ENCODE measurements around the gene IER5.
"Not testable (repeated sequence)": the region's sequence is repeated elsewhere in the genome, so short reads cannot be mapped to it uniquely, and the experiment has no call there.

Gene IER5

GRCh38 chr1:181111559-181111958, 23.1 kb downstream of the IER5 start:
- TF ChIP-seq CTCF (IDR thresholded peaks at IDR 0.05; ENCODE audit: low read depth, low read length) = no peak
- no peak overlapping the region for H3K4me3 ChIP-seq (ENCODE audit: low read depth, low read length)
- in situ Hi-C loops (cut with HindIII; ENCODE audit: low sequenced_read_pairs) = no loop called here
- no peak for DNase-seq (ENCODE audit: low read depth, low spot score)

GRCh38 chr1:181112071-181112929, 23.8 kb downstream of the IER5 start:
- TF ChIP-seq CTCF (IDR thresholded peaks at IDR 0.05; ENCODE audit: low read depth, low read length) = no peak
- DNase-seq (ENCODE audit: low read depth, low spot score) = peak; percentile 95
- in situ Hi-C loops (cut with HindIII; ENCODE audit: low sequenced_read_pairs) = no loop called here
- no peak overlapping the region for H3K4me3 ChIP-seq (ENCODE audit: low read depth, low read length)

GRCh38 chr1:181113059-181113641, 24.6 kb downstream of the IER5 start:
- in situ Hi-C loops (cut with HindIII; ENCODE audit: low sequenced_read_pairs) = no loop called here
- DNase-seq (ENCODE audit: low read depth, low spot score) = peak; percentile 52
- H3K4me3 ChIP-seq (ENCODE audit: low read depth, low read length) = no peak overlapping the region
- no peak for TF ChIP-seq CTCF (IDR thresholded peaks at IDR 0.05; ENCODE audit: low read depth, low read length)

- no peak for TF ChIP-seq CTCF (IDR thresholded peaks at IDR 0.05; ENCODE audit: low read depth, low read length)
- H3K4me3 ChIP-seq (ENCODE audit: low read depth, low read length) = no peak overlapping the region
- in situ Hi-C loops (cut with HindIII; ENCODE audit: low sequenced_read_pairs) = no loop called here
- DNase-seq (ENCODE audit: low read depth, low spot score) = no peak
These were observed 26.3 kb downstream of the IER5 start for GRCh38 chr1:181114574-181115367.

- TF ChIP-seq CTCF (IDR thresholded peaks at IDR 0.05; ENCODE audit: low read depth, low read length) = no peak
- in situ Hi-C loops (cut with HindIII; ENCODE audit: low sequenced_read_pairs) = no loop called here
These were observed 26.8 kb downstream of the IER5 start for GRCh38 chr1:181115368-181115684.

GRCh38 chr1:181115971-181116370, 27.5 kb downstream of the IER5 start:
- H3K4me3 ChIP-seq (ENCODE audit: low read depth, low read length); DNase-seq (ENCODE audit: low read depth, low spot score); in situ Hi-C loops (cut with HindIII; ENCODE audit: low sequenced_read_pairs): not testable (repeated sequence)

More at GRCh38 chr1:181115368-181115684, 26.8 kb downstream of the IER5 start:
- DNase-seq (ENCODE audit: low read depth, low spot score) = no peak
- H3K4me3 ChIP-seq (ENCODE audit: low read depth, low read length) = no peak overlapping the region

Data from astrocyte of the spinal cord (primary cell).